ENCODE measurements around the gene CDK10. TPM values are rescaled to one million over a fixed set of nuclear protein-coding genes. Genes with fewer than 3 reads are reported as not detected.

The CDK10 gene
- total and polyA plus RNA-seq, 4 donors: 52.0 to 92.7 (median 70.0) TPM

- WGBS, 2 donors: 89 to 91% methylated on average over 17 of the region's 17 CpGs
- no peak overlapping the region for H3K27ac ChIP-seq (ENCODE audit: low read depth in 1 of 2, low read length in 1 of 2)
- no peak for DNase-seq
Measured at GRCh38 chr16:89733322-89733721, 46.8 kb downstream of the CDK10 start.

GRCh38 chr16:89733792-89734191 is 47.3 kb downstream of the CDK10 start:
- peaks cover 29 to 86% (median 41%) of the 10 kb centered on the region in 4 donors for H3K36me3 ChIP-seq (ENCODE audit: control insufficient read depth in 4 of 4, insufficient read depth in 4 of 4, low read length in 4 of 4)
- H3K9me3 ChIP-seq (ENCODE audit: control insufficient read depth in 4 of 4, insufficient read depth in 3 of 4, low read length in 3 of 4): no peaks in the 10 kb centered on the region
- H3K9ac ChIP-seq (ENCODE audit: insufficient read depth in 1 of 2, low read length in 2 of 2): no peak overlapping the region
- TF ChIP-seq CTCF (IDR thresholded peaks at IDR 0.05; ENCODE audit: control extremely low read depth, extremely low read depth): no peak
- no peak for DNase-seq
- WGBS, 2 donors: 94% methylated on average over 21 of the region's 21 CpGs
- no peak overlapping the region for H3K4me3 ChIP-seq
- H3K27ac ChIP-seq (ENCODE audit: low read depth in 1 of 2, low read length in 1 of 2): no peak overlapping the region
- no peaks in the 10 kb centered on the region for H3K27me3 ChIP-seq (ENCODE audit: control insufficient read depth in 3 of 3, insufficient read depth in 3 of 3, low read length in 2 of 3)
- ATAC-seq (ENCODE audit: insufficient read depth, low FRiP score): no peak
- H3K4me1 ChIP-seq (ENCODE audit: control insufficient read depth in 5 of 5, insufficient read depth in 5 of 5, low read length in 5 of 5): no peaks in the 10 kb centered on the region

More at GRCh38 chr16:89733322-89733721, 46.8 kb downstream of the CDK10 start:
- no peak overlapping the region for H3K9ac ChIP-seq (ENCODE audit: insufficient read depth in 1 of 2, low read length in 2 of 2)
- no peaks in the 10 kb centered on the region for H3K27me3 ChIP-seq (ENCODE audit: control insufficient read depth in 3 of 3, insufficient read depth in 3 of 3, low read length in 2 of 3)
- ATAC-seq (ENCODE audit: insufficient read depth, low FRiP score): no peak
- no peak for TF ChIP-seq CTCF (IDR thresholded peaks at IDR 0.05; ENCODE audit: control extremely low read depth, extremely low read depth)
- H3K36me3 ChIP-seq (ENCODE audit: control insufficient read depth in 4 of 4, insufficient read depth in 4 of 4, low read length in 4 of 4): peaks cover 31 to 81% (median 40%) of the 10 kb centered on the region in 4 donors
- no peaks in the 10 kb centered on the region for H3K4me1 ChIP-seq (ENCODE audit: control insufficient read depth in 5 of 5, insufficient read depth in 5 of 5, low read length in 5 of 5)
- H3K4me3 ChIP-seq: no peak overlapping the region
- no peaks in the 10 kb centered on the region for H3K9me3 ChIP-seq (ENCODE audit: control insufficient read depth in 4 of 4, insufficient read depth in 3 of 4, low read length in 3 of 4)

- Histone ChIP-seq H3K4me1 (ENCODE audit: control insufficient read depth in 5 of 5, insufficient read depth in 5 of 5, low read length in 5 of 5) (no peaks in the 10 kb centered on the region), H3K4me3 (no peak overlapping the region), H3K27ac (ENCODE audit: low read depth in 1 of 2, low read length in 1 of 2) (no peak overlapping the region), H3K9ac (ENCODE audit: insufficient read depth in 1 of 2, low read length in 2 of 2) (no peak overlapping the region), H3K9me3 (ENCODE audit: control insufficient read depth in 4 of 4, insufficient read depth in 3 of 4, low read length in 3 of 4) (no peaks in the 10 kb centered on the region), H3K27me3 (ENCODE audit: control insufficient read depth in 3 of 3, insufficient read depth in 3 of 3, low read length in 2 of 3) (no peaks in the 10 kb centered on the region), H3K36me3 (ENCODE audit: control insufficient read depth in 4 of 4, insufficient read depth in 4 of 4, low read length in 4 of 4) (peaks cover 33 to 83% (median 35%) of the 10 kb centered on the region in 4 donors)
- DNase-seq (no peak), ATAC-seq (ENCODE audit: insufficient read depth, low FRiP score) (no peak)
- WGBS, 2 donors: 96 to 97% methylated on average over 3 of the region's 3 CpGs
- TF ChIP-seq CTCF (IDR thresholded peaks at IDR 0.05; ENCODE audit: control extremely low read depth, extremely low read depth): no peak
Measured at GRCh38 chr16:89736554-89736953, 50.1 kb downstream of the CDK10 start.
